BJ (cell line): Measurements from ENCODE around the gene CELF2. TPM values are rescaled to one million over a fixed set of nuclear protein-coding genes. Genes with fewer than 3 reads are reported as not detected.

Experiments
- CTCF ChIA-PET: fragments of 350-600 bp; formaldehyde crosslinking; extraction: SDS; loops from one replicate; lab custom pipeline; 2021; ENCODE audit warnings: antibody characterized with exemption, inconsistent platforms; lab: Yijun Ruan, JAX
- POLR2A ChIA-PET: fragments of 300-600 bp; sonication (Branson Sonifier 250); formaldehyde crosslinking; extraction: SDS; loops from one replicate; lab custom pipeline; 2021; ENCODE audit warnings: antibody characterized with exemption; lab: Charles Lee
- DNase-seq: peaks from one replicate; pipeline ENCODE4 v3.0.0-alpha.2; 2011; ENCODE audit warnings: low read depth
- H3K27me3 ChIP-seq: 2 replicates; pipeline ENCODE4 v1.6.0; 2011; ENCODE audit warnings: low read length; ENCODE audit not compliant: control insufficient read depth, insufficient read depth
- H3K36me3 ChIP-seq: 2 replicates; pipeline ENCODE4 v1.5.1; 2011; ENCODE audit warnings: low read length; ENCODE audit not compliant: control insufficient read depth, insufficient read depth
- H3K4me3 ChIP-seq: 2 replicates; pipeline ENCODE4 v1.5.1; 2011; ENCODE audit warnings: low read depth, mild to moderate bottlenecking, control low read depth, low read length
- CTCF ChIP-seq: IDR thresholded peaks from 2 replicates; pipeline ENCODE4 v1.5.1; 2011; ENCODE audit warnings: low read depth, mild to moderate bottlenecking, control low read depth, inconsistent platforms, low read length, moderate library complexity; ENCODE audit not compliant: insufficient read depth
- polyA minus RNA-seq: library from RNA; depleted of rRNA, polyadenylated mRNA; stranded (reverse); fragments of >200 nt; gene quantifications from 2 replicates; pipeline ENCODE4 v1.2.3, GENCODE V29; 2011; rRNA and poly(A)+ RNA removed
- polyA plus RNA-seq: library from polyadenylated mRNA; depleted of rRNA; stranded (reverse); fragments of >200 nt; gene quantifications from 2 replicates; pipeline ENCODE4 v1.2.3, GENCODE V29; 2011; rRNA removed

Gene CELF2
- 7.6 and 8.8 TPM in 2 replicates for polyA plus RNA-seq
- 7.3 and 7.8 TPM in 2 replicates for polyA minus RNA-seq

- ChIA-PET CTCF (no interaction called here), POLR2A (no interaction called here)
- H3K36me3 ChIP-seq = no peaks in the 10 kb centered on the region
- no peak for TF ChIP-seq CTCF
- no peak for DNase-seq
- H3K27me3 ChIP-seq = peaks cover 15% of the 10 kb centered on the region
- H3K4me3 ChIP-seq = peak within 1 kb of the TSS; percentile 45
Measured at GRCh38 chr10:11017570-11018431, at the start of gene CELF2. Gene CELF2, plus strand, starts transcription at chr10:11017872. Its CDS starts 218 bp downstream, at chr10:11018090.

- Histone ChIP-seq H3K27me3 (no peaks in the 10 kb centered on the region), H3K4me3 (no peak overlapping the region), H3K36me3 (no peaks in the 10 kb centered on the region)
- ChIA-PET POLR2A (no interaction called here), CTCF (no interaction called here)
- no peak for TF ChIP-seq CTCF
- no peak for DNase-seq
Measured at GRCh38 chr10:10968257-10968588, 49.4 kb upstream of the CELF2 start.

GRCh38 chr10:10973310-10973709, 44.4 kb upstream of the CELF2 start:
- DNase-seq = no peak
- ChIA-PET POLR2A (no interaction called here), CTCF (no interaction called here)

GRCh38 chr10:10975647-10976046, 42.0 kb upstream of the CELF2 start:
- ChIA-PET CTCF (interaction anchor here (0.7 kb wide), 1 partner anchor 892 kb away, joined by 3 read pairs; no protein-coding TSS in a partner anchor), POLR2A (no interaction called here)
- DNase-seq = no peak

More at GRCh38 chr10:10973310-10973709, 44.4 kb upstream of the CELF2 start:
- H3K4me3 ChIP-seq = no peak overlapping the region
- TF ChIP-seq CTCF = no peak
- H3K27me3 ChIP-seq = no peaks in the 10 kb centered on the region
- H3K36me3 ChIP-seq = no peaks in the 10 kb centered on the region

More at GRCh38 chr10:10975647-10976046, 42.0 kb upstream of the CELF2 start:
- H3K36me3 ChIP-seq = no peaks in the 10 kb centered on the region
- H3K4me3 ChIP-seq = no peak overlapping the region
- TF ChIP-seq CTCF = no peak
- no peaks in the 10 kb centered on the region for H3K27me3 ChIP-seq
